ENCODE results near the gene RAB3IL1. TPM values are rescaled to one million over a fixed set of nuclear protein-coding genes. Genes with fewer than 3 reads are reported as not detected.

The RAB3IL1 gene
- total and polyA plus RNA-seq, 9 of the 15 experiments (the other 6 are each of a cell fraction or from before 2014, with no cell fraction given) = 0.15 to 42.6 (median 15.5) TPM

GRCh38 chr11:61966734-61967115 lies 49.4 kb upstream of the RAB3IL1 start (continued):
- TF ChIP-seq ZBTB26 (CRISPR knock-in tag; IDR thresholded peaks at IDR 0.05) (0 out of 2 replicates have a peak, but pooled peaks have one; percentile 35), TCF7L2 (IDR thresholded peaks at IDR 0.05; ENCODE audit: low read depth, low read length) (no peak), ATF4 (CRISPR knock-in tag; IDR thresholded peaks at IDR 0.05) (no peak), ZC3H11A (IDR thresholded peaks at IDR 0.05; ENCODE audit: low read depth, low read length) (no peak), SMAD3 (CRISPR knock-in tag; conservative IDR thresholded peaks at IDR 0.05) (peak; percentile 57), THRAP3 (IDR thresholded peaks at IDR 0.05; ENCODE audit: borderline replicate concordance) (peak; percentile 46; the same call in 1 of the 2 replicates), ZFP1 (CRISPR knock-in tag; IDR thresholded peaks at IDR 0.05) (no peak), NCOA1 (IDR thresholded peaks at IDR 0.05; ENCODE audit: low read depth) (no peak; the same call in 1 of the 2 replicates), E2F5 (CRISPR knock-in tag; IDR thresholded peaks at IDR 0.05) (no peak), LCOR (CRISPR knock-in tag; IDR thresholded peaks at IDR 0.05) (0 out of 2 replicates have a peak, but pooled peaks have one; percentile 47), RREB1 (CRISPR knock-in tag; IDR thresholded peaks at IDR 0.05) (no peak), CREM (IDR thresholded peaks at IDR 0.05; ENCODE audit: low read depth) (peak; percentile 61; the same call in 1 of the 2 replicates), RB1 (IDR thresholded peaks at IDR 0.05; ENCODE audit: low read depth) (no peak), LEF1 (IDR thresholded peaks at IDR 0.05) (peak; percentile 84), MAX (CRISPR knock-in tag; IDR thresholded peaks at IDR 0.05) (no peak), ARHGAP35 (IDR thresholded peaks at IDR 0.05; ENCODE audit: partially characterized antibody) (no peak), ELF4 (CRISPR knock-in tag; IDR thresholded peaks at IDR 0.05) (peak; percentile 78; the same call in 1 of the 2 replicates), PTRF (tag; IDR thresholded peaks at IDR 0.05) (no peak), FOXK1 (CRISPR knock-in tag; IDR thresholded peaks at IDR 0.05; ENCODE audit: borderline replicate concordance) (no peak), ZNF561 (CRISPR knock-in tag; conservative IDR thresholded peaks at IDR 0.05) (no peak), KDM5B (IDR thresholded peaks at IDR 0.05; ENCODE audit: insufficient replicate concordance, low read depth, low read length) (no peak), ZSCAN29 (IDR thresholded peaks at IDR 0.05) (no peak)

Measured in K562 (cell line).